Activated naive CD4-positive, alpha-beta T cell treated with anti-CD3 and anti-CD28 coated beads, Interleukin-2, amount 10 ng/mL, durations not matched to agents 7 days and 5 days (primary cell): Measurements from ENCODE around the gene ZSCAN18.

Experiments
- CTCF ChIA-PET: fragments of 350-600 bp; sonication (Branson Sonifier 250); formaldehyde crosslinking; loops from one replicate; lab custom pipeline; 2021; ENCODE audit warnings: antibody characterized with exemption; lab: Charles Lee
- DNase-seq: peaks from one replicate; pipeline ENCODE4 v3.0.0-alpha.2; 2020
- H3K27ac Mint-ChIP-seq: one replicate; pipeline ENCODE4 v1.8.0; 2021; ENCODE audit warnings: mild to moderate bottlenecking, moderate library complexity, mixed read lengths
- H3K27me3 Mint-ChIP-seq: one replicate; pipeline ENCODE4 v1.8.0; 2021; ENCODE audit warnings: mild to moderate bottlenecking, mixed read lengths
- H3K36me3 Mint-ChIP-seq: one replicate; pipeline ENCODE4 v1.8.0; 2021; ENCODE audit warnings: mixed read lengths
- H3K4me1 Mint-ChIP-seq: one replicate; pipeline ENCODE4 v1.8.0; 2021; ENCODE audit warnings: mixed read lengths
- H3K4me3 Mint-ChIP-seq: one replicate; pipeline ENCODE4 v1.8.0; 2021; ENCODE audit warnings: mild to moderate bottlenecking, moderate library complexity, mixed read lengths
- H3K9me3 Mint-ChIP-seq: one replicate; pipeline ENCODE4 v1.8.0; 2021; ENCODE audit warnings: mixed read lengths

Gene ZSCAN18

DNA sequence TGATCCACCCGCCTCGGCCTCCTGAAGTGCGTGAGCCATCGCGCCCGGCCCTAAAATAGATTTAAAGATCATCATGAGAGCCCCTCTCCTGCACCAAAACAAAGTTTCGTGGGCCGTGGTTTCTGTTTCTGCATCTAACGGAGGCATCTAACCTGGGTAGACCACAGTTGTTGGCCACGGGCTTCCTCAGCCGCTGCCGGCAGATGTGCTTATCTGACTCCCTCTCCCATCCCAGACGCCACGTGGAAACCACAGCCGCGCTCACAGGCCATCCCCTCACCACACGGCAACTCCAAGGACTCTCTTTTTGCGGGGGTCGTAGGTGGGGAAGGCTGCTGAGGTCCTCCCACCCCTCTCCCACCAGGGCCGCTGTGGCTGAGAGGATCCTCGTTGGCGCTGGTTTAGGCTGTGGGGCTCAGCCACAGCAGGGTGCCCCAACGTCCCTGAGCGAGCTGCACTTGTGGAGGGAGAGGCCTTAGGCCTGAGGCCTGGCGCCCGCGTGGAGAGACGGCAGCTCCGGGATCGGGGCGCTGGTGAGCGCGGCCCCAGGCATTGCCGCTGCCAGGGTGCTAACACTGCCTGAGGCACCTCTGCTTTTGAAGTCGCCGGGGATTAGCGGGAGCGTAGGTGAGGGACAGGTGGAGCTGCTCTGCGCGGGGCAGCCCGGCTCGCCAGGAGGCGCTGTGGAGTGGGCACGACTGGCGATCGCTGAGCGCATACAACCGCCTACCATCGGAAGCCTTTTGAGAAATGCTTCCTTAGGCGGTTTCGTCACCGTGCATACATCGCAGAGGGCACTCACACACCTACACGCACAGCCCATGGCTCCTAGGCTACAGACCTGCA lies 55.3 kb downstream of the ZSCAN18 start:
- DNase-seq = no peak
- no peaks in the 10 kb centered on the region for H3K36me3 Mint-ChIP-seq
- peaks cover 59% of the 10 kb centered on the region for H3K9me3 Mint-ChIP-seq
- no peak overlapping the region for H3K27ac Mint-ChIP-seq
- CTCF ChIA-PET = no interaction called here
- no peaks in the 10 kb centered on the region for H3K27me3 Mint-ChIP-seq
- no peak overlapping the region for H3K4me3 Mint-ChIP-seq
- H3K4me1 Mint-ChIP-seq = no peaks in the 10 kb centered on the region

DNA sequence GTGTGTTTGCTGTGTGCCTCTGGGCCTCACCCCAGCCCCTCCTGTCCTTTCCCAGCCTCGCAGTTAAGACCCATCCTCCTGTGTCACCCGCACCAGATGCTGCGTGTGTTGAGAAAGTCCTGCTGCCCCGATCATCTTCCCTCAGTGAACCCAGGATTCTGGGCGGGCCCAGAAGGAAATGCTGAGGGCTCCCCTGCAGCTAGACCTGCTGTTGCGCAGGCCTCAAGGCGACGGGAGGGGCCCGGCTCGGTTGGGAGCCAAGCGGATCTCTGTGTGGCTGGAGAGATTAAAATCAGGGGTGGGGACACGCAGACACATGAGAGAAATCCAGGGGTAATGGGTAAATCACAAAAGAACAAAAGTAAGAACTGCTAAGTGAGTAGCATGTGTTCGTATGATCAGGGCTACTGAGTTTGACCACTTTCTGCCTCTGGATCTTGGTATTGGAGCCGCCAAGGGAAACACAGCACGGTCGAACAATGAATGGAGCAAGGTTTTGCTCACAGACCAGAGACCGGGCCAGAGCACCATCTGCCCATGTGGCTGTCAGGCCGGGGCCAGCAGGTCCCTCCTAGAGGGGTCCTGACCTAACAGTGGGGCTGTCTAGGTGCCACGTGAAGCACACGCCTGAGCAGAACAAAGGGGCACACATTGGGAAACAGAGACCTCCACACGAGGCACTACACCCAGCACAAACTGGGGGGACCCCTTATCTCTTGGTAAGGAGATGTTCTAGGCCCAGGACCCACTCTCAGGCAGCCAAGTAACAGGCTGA lies 57.1 kb downstream of the ZSCAN18 start:
- H3K9me3 Mint-ChIP-seq = peaks cover 57% of the 10 kb centered on the region
- H3K36me3 Mint-ChIP-seq = no peaks in the 10 kb centered on the region
- no peaks in the 10 kb centered on the region for H3K4me1 Mint-ChIP-seq
- no peak overlapping the region for H3K27ac Mint-ChIP-seq
- CTCF ChIA-PET = interaction anchor here (0.6 kb wide), 1 partner anchor 192 kb away, joined by 3 read pairs; the partner anchor contains the start of gene ZNF587
- no peak overlapping the region for H3K4me3 Mint-ChIP-seq
- no peak for DNase-seq
- H3K27me3 Mint-ChIP-seq = no peaks in the 10 kb centered on the region

DNA sequence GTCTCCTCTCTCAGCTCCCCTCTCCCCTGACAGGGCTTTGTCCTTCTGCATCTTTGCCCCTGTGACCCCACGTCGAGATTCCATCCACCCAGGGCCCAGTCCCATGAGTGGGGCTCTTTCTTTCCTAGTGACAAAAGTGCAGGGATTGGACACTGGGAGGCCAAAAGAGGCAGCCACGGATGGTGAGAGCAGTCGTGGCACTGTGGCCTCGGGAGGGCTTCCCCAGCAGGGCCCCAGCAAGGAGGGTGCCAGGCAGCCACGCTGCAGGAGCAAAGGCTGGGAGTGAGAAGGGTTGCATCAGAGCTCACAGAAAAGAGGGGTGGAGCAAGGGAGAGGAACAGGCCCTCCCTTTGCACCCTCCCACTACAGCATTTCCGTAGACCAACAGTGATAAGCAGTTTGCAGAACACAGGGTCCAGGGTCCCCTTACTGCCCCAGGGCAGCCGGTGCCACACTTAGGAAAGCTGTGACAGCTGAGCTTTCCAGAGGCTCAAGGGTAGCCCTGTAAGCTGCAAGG lies 59.3 kb downstream of the ZSCAN18 start:
- Mint-ChIP-seq H3K27ac (no peak overlapping the region), H3K4me1 (no peaks in the 10 kb centered on the region), H3K27me3 (peaks cover 11% of the 10 kb centered on the region), H3K4me3 (no peak overlapping the region), H3K9me3 (peaks cover 60% of the 10 kb centered on the region), H3K36me3 (peaks cover 6% of the 10 kb centered on the region)
- no peak for DNase-seq
- CTCF ChIA-PET = no interaction called here

DNA sequence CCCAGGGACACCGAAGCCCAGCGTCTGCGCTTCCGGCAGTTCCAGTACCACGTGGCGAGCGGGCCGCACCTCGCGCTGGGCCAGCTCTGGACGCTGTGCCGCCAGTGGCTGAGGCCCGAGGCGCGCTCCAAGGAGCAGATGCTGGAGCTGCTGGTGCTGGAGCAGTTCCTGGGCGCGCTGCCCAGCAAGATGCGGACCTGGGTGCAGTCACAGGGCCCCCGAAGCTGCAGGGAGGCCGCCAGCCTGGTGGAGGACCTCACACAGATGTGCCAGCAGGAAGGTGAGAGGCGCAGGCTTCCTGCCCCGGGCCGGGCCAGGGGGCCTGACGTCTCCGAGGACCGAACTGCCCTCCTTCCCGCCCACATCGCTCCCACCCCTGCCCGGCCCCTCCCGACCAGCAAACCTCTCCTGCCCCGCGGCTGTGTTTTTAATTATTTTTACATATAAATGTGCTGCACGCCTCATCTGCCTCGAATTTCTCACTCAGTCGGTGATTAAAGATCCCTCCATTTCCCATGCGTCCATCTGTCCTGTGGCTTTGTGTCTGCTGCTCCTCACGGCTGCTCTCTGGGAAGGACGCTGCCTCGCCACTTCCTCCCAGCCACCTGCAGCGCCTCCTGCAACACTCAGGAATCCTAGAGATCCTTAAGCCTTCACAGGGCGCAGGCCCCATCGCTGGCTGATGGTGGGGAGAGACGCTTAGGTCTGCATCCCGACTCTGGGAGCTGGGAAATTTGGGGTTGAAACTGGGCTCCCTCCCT lies 59.9 kb downstream of the ZSCAN18 start:
- CTCF ChIA-PET = no interaction called here
- Mint-ChIP-seq H3K4me3 (no peak overlapping the region), H3K27ac (no peak overlapping the region), H3K36me3 (peaks cover 6% of the 10 kb centered on the region), H3K9me3 (peaks cover 55% of the 10 kb centered on the region), H3K27me3 (peaks cover 11% of the 10 kb centered on the region), H3K4me1 (no peaks in the 10 kb centered on the region)
- DNase-seq = no peak

DNA sequence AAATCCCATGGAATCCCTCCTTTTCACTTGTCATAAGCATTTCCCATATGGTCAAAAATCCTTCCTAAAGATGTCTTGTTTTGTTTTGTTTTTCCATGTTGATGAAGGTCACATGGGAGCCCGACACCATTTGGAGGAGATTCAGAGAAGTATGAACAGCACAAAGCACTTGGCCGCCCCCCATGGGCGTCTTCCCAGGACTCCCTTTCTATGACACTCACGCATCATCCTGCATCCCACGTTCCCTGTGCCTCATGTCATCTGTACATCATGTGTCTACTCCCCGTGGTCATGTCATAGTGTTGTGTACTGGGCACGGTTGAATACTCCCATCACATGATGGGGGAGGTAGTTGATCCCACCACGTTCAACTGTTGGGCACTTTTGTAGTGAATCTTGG lies 62.2 kb downstream of the ZSCAN18 start:
- no peak for DNase-seq
- CTCF ChIA-PET = no interaction called here
- Mint-ChIP-seq H3K27me3 (peaks cover 11% of the 10 kb centered on the region), H3K36me3 (peaks cover 6% of the 10 kb centered on the region), H3K27ac (no peak overlapping the region), H3K4me1 (no peaks in the 10 kb centered on the region), H3K9me3 (peaks cover 43% of the 10 kb centered on the region), H3K4me3 (no peak overlapping the region)

DNA sequence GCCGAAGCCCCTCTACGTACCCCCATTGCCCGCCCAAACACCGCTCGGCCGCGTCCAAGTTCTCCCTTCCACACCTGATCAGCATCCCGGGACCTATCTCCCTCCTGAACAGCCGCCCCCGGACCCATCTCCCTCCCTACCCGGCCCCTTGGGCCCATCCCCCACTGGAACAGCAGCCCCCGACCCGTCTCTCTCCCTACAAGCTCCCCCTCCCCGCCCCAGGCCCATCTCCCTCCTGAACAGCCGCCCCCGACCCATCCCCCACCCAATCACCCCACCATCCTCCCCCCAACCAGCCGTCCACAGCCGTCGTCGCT lies 63.6 kb downstream of the ZSCAN18 start:
- H3K27ac Mint-ChIP-seq = no peak overlapping the region
- H3K4me3 Mint-ChIP-seq = no peak overlapping the region
- CTCF ChIA-PET = no interaction called here
- H3K4me1 Mint-ChIP-seq = no peaks in the 10 kb centered on the region
- H3K9me3 Mint-ChIP-seq = peaks cover 36% of the 10 kb centered on the region
- peaks cover 11% of the 10 kb centered on the region for H3K27me3 Mint-ChIP-seq
- no peak for DNase-seq
- peaks cover 6% of the 10 kb centered on the region for H3K36me3 Mint-ChIP-seq
